Keratinocyte (primary cell): ENCODE data around the gene TNFSF13B. TPM values are rescaled to one million over a fixed set of nuclear protein-coding genes. Genes with fewer than 3 reads are reported as not detected.

Experiments
- DNase-seq: peaks from one replicate; pipeline ENCODE4 v3.0.0-alpha.2; 2011; ENCODE audit warnings: low read depth, missing footprints, low spot score
- FAIRE-seq: peaks from 2 replicates; lab custom pipeline; 2011; peaks lifted over from hg19 to GRCh38; lab: Jason Lieb, UNC
- H2AFZ ChIP-seq: 2 replicates; pipeline ENCODE4 v1.6.0; 2012; ENCODE audit warnings: low read length, control low read depth, inconsistent platforms; ENCODE audit not compliant: control insufficient read depth
- H3K27ac ChIP-seq: 2 replicates; pipeline ENCODE4 v1.5.1; 2011; ENCODE audit warnings: low read length; ENCODE audit not compliant: control insufficient read depth, insufficient read depth
- H3K27me3 ChIP-seq: 3 replicates; pipeline ENCODE4 v1.6.0; 2011; ENCODE audit warnings: low read length; ENCODE audit not compliant: control insufficient read depth, insufficient read depth; ENCODE audit errors: extremely low read depth
- H3K36me3 ChIP-seq, 2 experiments: 2 replicates in 1 of 2; 3 replicates in 1 of 2; pipeline ENCODE4 v1.5.1; 2011; ENCODE audit warnings: low read length in 2 of 2, mild to moderate bottlenecking in 1 of 2; ENCODE audit not compliant: control insufficient read depth in 2 of 2, insufficient read depth in 2 of 2; ENCODE audit errors: extremely low read depth in 1 of 2
- H3K4me1 ChIP-seq: 3 replicates; pipeline ENCODE4 v1.5.1; 2011; ENCODE audit warnings: low read length; ENCODE audit not compliant: control insufficient read depth, insufficient read depth; ENCODE audit errors: extremely low read depth
- H3K4me2 ChIP-seq: 3 replicates; pipeline ENCODE4 v1.6.0; 2011; ENCODE audit warnings: low read depth, low read length; ENCODE audit not compliant: control insufficient read depth, insufficient read depth; ENCODE audit errors: extremely low read depth
- H3K4me3 ChIP-seq, 3 experiments: fragments of 200-600 bp in 1 of 3; sonication (generic) in 1 of 3; 2 replicates in 2 of 3; 3 replicates in 1 of 3; pipeline ENCODE4 v1.5.1; 2011 to 2016; ENCODE audit warnings: low read length in 3 of 3, mild to moderate bottlenecking in 3 of 3, control low read depth in 2 of 3, inconsistent platforms in 1 of 3, low read depth in 1 of 3, mixed read lengths in 1 of 3, mixed run types in 1 of 3, moderate library complexity in 1 of 3; ENCODE audit not compliant: control insufficient read depth in 2 of 3, insufficient read depth in 2 of 3; ENCODE audit errors: extremely low read depth in 1 of 3
- H3K79me2 ChIP-seq: 2 replicates; pipeline ENCODE4 v1.6.0; 2012; ENCODE audit warnings: low read length; ENCODE audit not compliant: control insufficient read depth, insufficient read depth
- H3K9ac ChIP-seq: 3 replicates; pipeline ENCODE4 v1.6.0; 2011; ENCODE audit warnings: low read length; ENCODE audit not compliant: control insufficient read depth, insufficient read depth; ENCODE audit errors: extremely low read depth
- H3K9me1 ChIP-seq: 3 replicates; pipeline ENCODE4 v1.6.0; 2011; ENCODE audit warnings: low read length; ENCODE audit not compliant: control insufficient read depth, insufficient read depth; ENCODE audit errors: extremely low read depth
- H3K9me3 ChIP-seq: 2 replicates; pipeline ENCODE4 v1.5.1; 2012; ENCODE audit warnings: low read depth, low read length; ENCODE audit not compliant: control insufficient read depth
- H4K20me1 ChIP-seq: 3 replicates; pipeline ENCODE4 v1.6.0; 2011; ENCODE audit warnings: low read length; ENCODE audit not compliant: control insufficient read depth, insufficient read depth; ENCODE audit errors: extremely low read depth
- CTCF ChIP-seq, 3 experiments: IDR thresholded peaks in 1 of 3; conservative IDR thresholded peaks in 1 of 3; optimal IDR thresholded peaks in 1 of 3; 2 replicates in 2 of 3; 3 replicates in 1 of 3; pipeline versions ENCODE3 to v1.5.1; 2011; ENCODE audit warnings: low read length in 3 of 3, mild to moderate bottlenecking in 3 of 3, moderate library complexity in 2 of 3, control low read depth in 1 of 3, inconsistent platforms in 1 of 3; ENCODE audit not compliant: insufficient read depth in 2 of 3; ENCODE audit errors: extremely low read depth in 1 of 3
- EZH2 ChIP-seq: IDR thresholded peaks from one replicate; pipeline ENCODE4 v1.6.1; 2012; ENCODE audit warnings: inconsistent platforms, mild to moderate bottlenecking, low read length, moderate library complexity
- dilution Hi-C: fragments of 300-500 bp; cut with MboI; formaldehyde crosslinking; loops from one replicate; pipeline ENCODE4 v1.7.0; 2020; ENCODE audit warnings: low sequenced_read_pairs; ENCODE audit not compliant: extremely low pct_ligation_motif_present
- polyA plus RNA-seq, 5 experiments: library from polyadenylated mRNA; depleted of rRNA in 3 of 5; stranded (reverse) in 3 of 5; stranded (forward) in 1 of 5; unstranded in 1 of 5; fragments of >200 nt; gene quantifications; 1 replicate in 1 of 5; 2 replicates in 3 of 5; 3 replicates in 1 of 5; pipeline versions ENCODE4 v1.2.1 to v1.2.3, GENCODE V29; 2011 to 2012; ENCODE audit warnings: missing spikeins in 2 of 5, low read depth in 1 of 5, low replicate concordance in 1 of 5

Gene TNFSF13B
- polyA plus RNA-seq, 1 donor (not counting 4 experiments of a cell fraction or from before 2014, with no cell fraction given), result 1.1 TPM

- DNase-seq (no peak), FAIRE-seq (no peak)
- dilution Hi-C loops, result no loop called here
- H3K9me1 ChIP-seq, result no peaks in the 10 kb centered on the region
- H2AFZ ChIP-seq, result no peak overlapping the region
- TF ChIP-seq CTCF (optimal IDR thresholded peaks at IDR 0.05 in 1 of 3, IDR thresholded peaks at IDR 0.05 in 1 of 3, conservative IDR thresholded peaks at IDR 0.05 in 1 of 3; ENCODE audit: extremely low read depth in 1 of 3, insufficient read depth in 2 of 3, low read length in 3 of 3) (no peak), EZH2 (no peak)
- no peak overlapping the region for H3K9ac ChIP-seq
- H3K36me3 ChIP-seq, result peaks cover 0 to 2% of the 10 kb centered on the region in 2 experiments
- H3K9me3 ChIP-seq, result no peaks in the 10 kb centered on the region
- no peak overlapping the region for H3K27ac ChIP-seq
- no peaks in the 10 kb centered on the region for H4K20me1 ChIP-seq
- no peak overlapping the region for H3K4me3 ChIP-seq
- H3K79me2 ChIP-seq, result peaks cover 42% of the 10 kb centered on the region
- H3K4me1 ChIP-seq, result no peaks in the 10 kb centered on the region
- no peaks in the 10 kb centered on the region for H3K27me3 ChIP-seq
- no peak overlapping the region for H3K4me2 ChIP-seq
Observed at GRCh38 chr13:108230377-108230776, 39.1 kb upstream of the TNFSF13B start.

GRCh38 chr13:108249150-108249549 lies 20.4 kb upstream of the TNFSF13B start:
- Histone ChIP-seq H3K4me3 (no peak overlapping the region), H3K4me2 (no peak overlapping the region), H4K20me1 (no peaks in the 10 kb centered on the region), H3K36me3 (no peaks in the 10 kb centered on the region), H3K4me1 (no peaks in the 10 kb centered on the region), H3K27me3 (no peaks in the 10 kb centered on the region), H3K9me3 (no peaks in the 10 kb centered on the region), H3K9ac (no peak overlapping the region), H3K79me2 (no peaks in the 10 kb centered on the region), H2AFZ (no peak overlapping the region), H3K27ac (no peak overlapping the region), H3K9me1 (no peaks in the 10 kb centered on the region)
- DNase-seq (no peak), FAIRE-seq (no peak)
- TF ChIP-seq CTCF (optimal IDR thresholded peaks at IDR 0.05 in 1 of 3, IDR thresholded peaks at IDR 0.05 in 1 of 3, conservative IDR thresholded peaks at IDR 0.05 in 1 of 3; ENCODE audit: extremely low read depth in 1 of 3, insufficient read depth in 2 of 3, low read length in 3 of 3), result no peak
- no peak for TF ChIP-seq EZH2
- dilution Hi-C loops, result no loop called here
